MM.1S (cell line): Measurements from ENCODE around the gene WDFY1.

Experiments
- EZH2 ChIP-seq: fragments of 300-600 bp; sonication (generic); optimal IDR thresholded peaks from 2 replicates; pipeline ENCODE3; 2017; ENCODE audit warnings: low read depth, mild to moderate bottlenecking, antibody characterized with exemption, low read length, mixed read lengths
- EZH2phosphoT487 ChIP-seq: fragments of 300-600 bp; sonication (generic); IDR thresholded peaks from 2 replicates; pipeline ENCODE4 v1.6.1; 2018; ENCODE audit warnings: antibody characterized with exemption, low read length
- TF ChIP-seq, protein P1 (sequence below): fragments of 300-600 bp; sonication (generic); IDR thresholded peaks from 2 replicates; pipeline ENCODE4 v1.5.1; 2016; ENCODE audit warnings: antibody characterized with exemption, low read length, mixed read lengths

DNA sequence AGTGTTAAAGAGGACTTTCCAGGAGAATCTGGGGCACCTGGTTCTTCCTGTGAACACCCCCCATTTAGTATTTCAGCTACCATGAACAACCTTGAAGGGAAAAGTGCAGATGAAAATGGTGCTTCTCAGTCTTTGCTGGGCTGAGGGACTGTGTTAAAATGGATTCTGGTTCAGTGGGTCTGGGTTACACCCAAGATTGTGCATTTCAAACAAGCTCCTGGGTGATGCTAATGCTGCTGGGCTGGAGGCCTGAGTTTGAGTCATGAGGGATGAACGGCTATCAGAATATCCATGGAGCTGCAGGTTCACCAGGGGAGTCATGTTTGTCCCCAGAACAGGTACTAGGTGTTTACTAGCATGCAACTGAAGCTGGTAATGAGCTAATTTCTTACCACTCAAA, 36.1 kb upstream of the WDFY1 start:
- TF ChIP-seq, protein P1, sequence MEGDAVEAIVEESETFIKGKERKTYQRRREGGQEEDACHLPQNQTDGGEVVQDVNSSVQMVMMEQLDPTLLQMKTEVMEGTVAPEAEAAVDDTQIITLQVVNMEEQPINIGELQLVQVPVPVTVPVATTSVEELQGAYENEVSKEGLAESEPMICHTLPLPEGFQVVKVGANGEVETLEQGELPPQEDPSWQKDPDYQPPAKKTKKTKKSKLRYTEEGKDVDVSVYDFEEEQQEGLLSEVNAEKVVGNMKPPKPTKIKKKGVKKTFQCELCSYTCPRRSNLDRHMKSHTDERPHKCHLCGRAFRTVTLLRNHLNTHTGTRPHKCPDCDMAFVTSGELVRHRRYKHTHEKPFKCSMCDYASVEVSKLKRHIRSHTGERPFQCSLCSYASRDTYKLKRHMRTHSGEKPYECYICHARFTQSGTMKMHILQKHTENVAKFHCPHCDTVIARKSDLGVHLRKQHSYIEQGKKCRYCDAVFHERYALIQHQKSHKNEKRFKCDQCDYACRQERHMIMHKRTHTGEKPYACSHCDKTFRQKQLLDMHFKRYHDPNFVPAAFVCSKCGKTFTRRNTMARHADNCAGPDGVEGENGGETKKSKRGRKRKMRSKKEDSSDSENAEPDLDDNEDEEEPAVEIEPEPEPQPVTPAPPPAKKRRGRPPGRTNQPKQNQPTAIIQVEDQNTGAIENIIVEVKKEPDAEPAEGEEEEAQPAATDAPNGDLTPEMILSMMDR = no peak
- no peak for TF ChIP-seq EZH2
- TF ChIP-seq EZH2phosphoT487 = no peak
